Body of pancreas (tissue), 4 donors: ENCODE data around the gene RNF149. TPM values are rescaled to one million over a fixed set of nuclear protein-coding genes. Genes with fewer than 3 reads are reported as not detected.
A peak's percentile ranks its signal among the peaks of the same experiment; 100 is the strongest.

Experiments used
- ATAC-seq: fragments of 150-250 bp; one replicate; pipeline ENCODE4 v1.9.1; 2016
- DNase-seq, 4 donors: peaks; one replicate each; pipeline ENCODE4 v3.0.0-alpha.2; 2019
- H3K27ac ChIP-seq, 4 donors: fragments of 200-600 bp; sonication (generic); 1 replicate in 3 of 4; 2 replicates in 1 of 4; pipeline versions ENCODE4 v1.5.1 to v1.6.1; 2016 to 2019; ENCODE audit warnings: mild to moderate bottlenecking in 1 of 4, mixed read lengths in 1 of 4, moderate library complexity in 1 of 4
- H3K27me3 ChIP-seq, 2 donors: fragments of 200-600 bp; sonication (generic); one replicate each; pipeline ENCODE4 v1.6.0; 2016; ENCODE audit warnings: mild to moderate bottlenecking in 1 of 2
- H3K36me3 ChIP-seq, 2 donors: fragments of 200-600 bp; sonication (generic); replicated peaks in 1 of 2; 2 replicates each; pipeline ENCODE4 v1.5.1; 2016; ENCODE audit warnings: low read depth in 2 of 2; ENCODE audit not compliant: insufficient read depth in 1 of 2
- H3K4me1 ChIP-seq: fragments of 200-600 bp; sonication (generic); one replicate; pipeline ENCODE4 v1.6.0; 2016
- H3K4me3 ChIP-seq, 2 donors: fragments of 200-600 bp; sonication (generic); 1 replicate in 1 of 2; 2 replicates in 1 of 2; pipeline ENCODE4 v1.5.1; 2016 to 2019
- H3K9me3 ChIP-seq, 3 donors: fragments of 200-600 bp; sonication (generic); 1 replicate in 2 of 3; 2 replicates in 1 of 3; pipeline ENCODE4 v1.5.1; 2016
- POLR2A ChIP-seq, 3 donors: fragments of 450-650 bp; IDR thresholded peaks; one replicate each; pipeline ENCODE4 v1.6.1; 2016; ENCODE audit warnings: antibody characterized with exemption in 3 of 3, mild to moderate bottlenecking in 2 of 3
- WGBS, 2 donors: methylation state at CpG; one replicate each; pipeline ENCODE4 v1.1.5; 2017; 5-methylcytosine and 5-hydroxymethylcytosine counted together
- intact Hi-C: fragments of 100-400 bp; cut with DNase I; formaldehyde crosslinking; loops from one replicate; pipeline ENCODE4 v1.15.1; 2023
- microRNA-seq, 2 donors: library from miRNA; unstranded; fragments of <30 nt; microRNA quantifications; one replicate each; pipeline ENCODE4, GENCODE V29; 2016; ENCODE audit warnings: borderline number of aligned reads in 2 of 2, borderline replicate concordance in 2 of 2
- small RNA-seq: library from RNA; depleted of rRNA; stranded (forward); fragments of <200 nt; gene quantifications from one replicate; pipeline ENCODE3, GENCODE V24; 2016
- total RNA-seq, 2 donors: library from RNA; depleted of rRNA; stranded (reverse); fragments of >200 nt; gene quantifications; one replicate each; pipeline ENCODE4 v1.1.0, GENCODE V29; 2016
- TF ChIP-seq, protein P1 (sequence below), 7 experiments: fragments of 450-650 bp in 4 of 7; fragments of 200-600 bp in 3 of 7; sonication (generic) in 3 of 7; IDR thresholded peaks; one replicate each; pipeline ENCODE4 v1.5.1; 2016 to 2019; ENCODE audit warnings: antibody characterized with exemption in 7 of 7

The RNF149 gene
- total RNA-seq, 2 donors from 2014 or later: 38.6 to 47.7 TPM

DNA sequence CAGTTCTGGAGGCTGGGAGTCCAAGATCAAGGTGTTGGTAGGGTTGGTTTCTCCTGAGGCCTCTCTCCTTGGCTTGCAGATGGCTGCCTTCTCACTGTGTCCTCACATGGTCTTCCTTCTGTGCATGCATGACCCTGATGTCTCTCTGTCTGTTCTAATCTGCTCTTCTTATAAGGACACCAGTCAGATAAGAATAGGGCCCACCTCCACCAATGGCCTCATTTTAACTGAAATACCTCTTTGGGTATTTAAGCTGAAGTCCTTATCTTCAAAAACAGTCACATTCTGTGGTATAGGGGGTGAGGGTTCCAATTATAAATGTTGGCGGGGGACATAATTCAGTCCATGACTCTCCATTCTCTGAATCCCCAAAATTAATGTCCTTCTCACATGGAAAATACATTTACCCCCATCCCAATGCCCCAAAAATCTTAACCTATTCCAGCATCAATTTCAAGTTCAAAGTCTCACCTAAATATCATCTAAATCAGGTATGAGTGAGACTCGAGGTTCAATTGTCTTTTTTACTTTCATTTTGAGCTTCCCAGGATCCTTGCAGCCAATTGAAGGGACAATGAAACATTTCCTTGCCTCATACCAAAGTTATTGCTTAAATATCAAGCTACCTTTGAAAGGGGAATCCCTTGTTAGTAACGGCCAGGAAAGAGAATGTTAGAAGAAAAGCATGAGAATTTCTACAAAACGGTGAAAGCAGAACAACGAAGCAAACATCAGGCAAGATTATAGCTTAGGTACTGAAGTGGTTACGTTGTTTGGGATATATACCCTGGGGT lies 76.4 kb downstream of the RNF149 start:
- Histone ChIP-seq H3K4me3 (no peak overlapping the region), H3K27ac (peak overlapping the region in 3 of 4 donors; percentile 10 to 88 (median 15)), H3K36me3 (no peaks in the 10 kb centered on the region), H3K4me1 (peaks cover 34% of the 10 kb centered on the region), H3K9me3 (no peaks in the 10 kb centered on the region), H3K27me3 (no peaks in the 10 kb centered on the region)
- ATAC-seq (no peak), DNase-seq (no peak)
- intact Hi-C loops: no loop called here
- TF ChIP-seq, protein P1, sequence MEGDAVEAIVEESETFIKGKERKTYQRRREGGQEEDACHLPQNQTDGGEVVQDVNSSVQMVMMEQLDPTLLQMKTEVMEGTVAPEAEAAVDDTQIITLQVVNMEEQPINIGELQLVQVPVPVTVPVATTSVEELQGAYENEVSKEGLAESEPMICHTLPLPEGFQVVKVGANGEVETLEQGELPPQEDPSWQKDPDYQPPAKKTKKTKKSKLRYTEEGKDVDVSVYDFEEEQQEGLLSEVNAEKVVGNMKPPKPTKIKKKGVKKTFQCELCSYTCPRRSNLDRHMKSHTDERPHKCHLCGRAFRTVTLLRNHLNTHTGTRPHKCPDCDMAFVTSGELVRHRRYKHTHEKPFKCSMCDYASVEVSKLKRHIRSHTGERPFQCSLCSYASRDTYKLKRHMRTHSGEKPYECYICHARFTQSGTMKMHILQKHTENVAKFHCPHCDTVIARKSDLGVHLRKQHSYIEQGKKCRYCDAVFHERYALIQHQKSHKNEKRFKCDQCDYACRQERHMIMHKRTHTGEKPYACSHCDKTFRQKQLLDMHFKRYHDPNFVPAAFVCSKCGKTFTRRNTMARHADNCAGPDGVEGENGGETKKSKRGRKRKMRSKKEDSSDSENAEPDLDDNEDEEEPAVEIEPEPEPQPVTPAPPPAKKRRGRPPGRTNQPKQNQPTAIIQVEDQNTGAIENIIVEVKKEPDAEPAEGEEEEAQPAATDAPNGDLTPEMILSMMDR (IDR thresholded peaks at IDR 0.05): no peak
- TF ChIP-seq POLR2A (IDR thresholded peaks at IDR 0.05): no peak
- WGBS, 2 donors: 84% methylated on average over 6 of the region's 6 CpGs

DNA sequence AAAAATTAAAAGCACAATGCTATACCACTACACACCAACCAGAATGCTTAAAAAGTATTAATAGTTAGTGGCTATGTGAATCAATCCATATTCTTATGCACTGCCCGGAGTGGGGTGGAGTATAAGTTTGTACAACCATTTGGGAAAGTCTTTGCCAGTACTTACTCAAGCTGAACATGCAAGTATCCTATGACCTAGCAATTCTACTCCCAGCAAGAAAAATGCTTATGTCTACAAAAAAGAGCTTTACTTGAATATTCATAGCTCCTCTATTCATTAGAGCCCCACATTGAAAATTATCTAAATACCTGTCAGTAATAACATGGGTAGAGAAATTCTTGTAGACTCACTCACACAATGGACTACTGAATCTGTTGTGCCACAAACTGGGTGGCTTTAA lies 77.3 kb downstream of the RNF149 start:
- TF ChIP-seq, protein P1 (IDR thresholded peaks at IDR 0.05): no peak
- TF ChIP-seq POLR2A (IDR thresholded peaks at IDR 0.05): no peak
- no peak for DNase-seq
- Histone ChIP-seq H3K36me3 (no peaks in the 10 kb centered on the region), H3K27me3 (no peaks in the 10 kb centered on the region), H3K9me3 (no peaks in the 10 kb centered on the region), H3K4me1 (peaks cover 34% of the 10 kb centered on the region), H3K4me3 (no peak overlapping the region), H3K27ac (no peak overlapping the region)
- 95 to 100% methylated on average over 1 of the region's 1 CpG for WGBS, 2 donors
- intact Hi-C loops: no loop called here
- ATAC-seq: no peak

DNA sequence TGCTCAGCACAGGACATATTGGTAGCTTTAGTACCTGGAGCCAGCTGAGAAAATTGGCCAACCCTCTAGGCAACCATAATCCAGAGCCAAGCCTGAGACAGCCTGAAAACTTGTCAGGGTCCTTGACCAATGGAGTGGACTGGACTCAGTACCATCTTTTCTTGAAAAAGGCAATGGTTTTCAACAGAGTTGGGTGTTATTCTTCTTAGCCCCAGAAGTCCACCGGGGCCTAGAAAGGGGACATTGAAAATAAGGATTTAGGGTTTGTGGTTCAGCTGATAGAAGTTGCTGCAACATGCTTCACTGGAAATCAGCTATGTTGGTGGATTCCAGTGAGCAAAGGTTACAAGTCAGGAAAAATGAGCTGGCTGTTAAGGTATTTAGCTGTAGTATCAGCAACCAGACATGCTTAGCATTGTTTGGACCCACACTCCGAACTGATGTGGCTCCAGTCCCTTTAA lies 77.9 kb downstream of the RNF149 start:
- no peak for TF ChIP-seq POLR2A (IDR thresholded peaks at IDR 0.05)
- TF ChIP-seq, protein P1 (IDR thresholded peaks at IDR 0.05): no peak
- no peak for ATAC-seq
- intact Hi-C loops: no loop called here
- Histone ChIP-seq H3K9me3 (no peaks in the 10 kb centered on the region), H3K27me3 (no peaks in the 10 kb centered on the region), H3K27ac (no peak overlapping the region), H3K36me3 (no peaks in the 10 kb centered on the region), H3K4me3 (no peak overlapping the region), H3K4me1 (peaks cover 29% of the 10 kb centered on the region)
- DNase-seq: no peak
- 53 to 70% methylated on average over 2 of the region's 2 CpGs for WGBS, 2 donors

Small RNA genes lying within 50 kb of the gene (microRNA-seq; reads per million reads assigned to microRNA genes)
- 1.3 to 3.3 reads per million in 2 donors for gene MIR5696

Small RNA genes lying within 50 kb of the gene (small RNA-seq; reads per million reads assigned to genes)
- not detected for gene MIR5696
- gene SNORD89: 132 reads per million, percentile 97 among the genes with 10 or more reads in this experiment

Other genes starting within 250 kb of the RNF149 start
- gene TBC1D8, start 157.3 kb downstream of the RNF149 start, total RNA-seq: 100 to 1,000 TPM in 1 of 2 donors, 10 to 100 TPM in 1; 63.8 to 111 TPM
- gene CNOT11, start 55.8 kb downstream of the RNF149 start, total RNA-seq: 10 to 100 TPM; 10.2 to 34.5 TPM
- gene CREG2, start 78.8 kb upstream of the RNF149 start, total RNA-seq: not detected
- gene RFX8, start 166.4 kb upstream of the RNF149 start, total RNA-seq: not detected